MM.1S (cell line): ENCODE results near the gene IL22RA1.

Experiments
- DNase-seq: peaks from one replicate; pipeline ENCODE4 v3.0.0-alpha.2; 2015
- H2AFZ ChIP-seq: fragments of 300-600 bp; sonication (generic); 2 replicates; pipeline ENCODE4 v1.6.0; 2016; ENCODE audit warnings: antibody characterized with exemption, low read length
- H3F3A ChIP-seq: fragments of 300-600 bp; sonication (generic); 2 replicates; pipeline ENCODE4 v1.6.1; 2016; ENCODE audit warnings: mild to moderate bottlenecking, antibody characterized with exemption, low read length, moderate library complexity, mixed read lengths; ENCODE audit not compliant: insufficient read depth
- H3K27ac ChIP-seq: fragments of 300-600 bp; sonication (generic); 2 replicates; pipeline ENCODE4 v1.5.1; 2016; ENCODE audit warnings: mild to moderate bottlenecking, low read length
- H3K27me3 ChIP-seq: fragments of 300-600 bp; sonication (generic); replicated peaks from 2 replicates; pipeline ENCODE4 v1.6.0; 2016; ENCODE audit warnings: low read length; ENCODE audit not compliant: insufficient read depth
- H3K36me3 ChIP-seq: fragments of 300-600 bp; sonication (generic); replicated peaks from 2 replicates; pipeline ENCODE4 v1.6.1; 2016; ENCODE audit warnings: mild to moderate bottlenecking, low read length, mixed read lengths; ENCODE audit not compliant: insufficient read depth
- H3K4me1 ChIP-seq: fragments of 300-600 bp; sonication (generic); 2 replicates; pipeline ENCODE4 v1.6.1; 2016; ENCODE audit warnings: low read length, mixed read lengths
- H3K4me2 ChIP-seq: fragments of 300-600 bp; sonication (generic); 2 replicates; pipeline ENCODE4 v1.6.0; 2016; ENCODE audit warnings: low read depth, low read length
- H3K4me3 ChIP-seq: fragments of 300-600 bp; sonication (generic); 2 replicates; pipeline ENCODE4 v1.5.1; 2016; ENCODE audit warnings: low read length, mixed read lengths
- H3K79me2 ChIP-seq: fragments of 300-600 bp; sonication (generic); 2 replicates; pipeline ENCODE4 v1.6.1; 2016; ENCODE audit warnings: mixed run types, low read length, mixed read lengths
- H3K9ac ChIP-seq: fragments of 300-600 bp; sonication (generic); 2 replicates; pipeline ENCODE4 v1.6.1; 2016; ENCODE audit warnings: low read length, mixed read lengths
- H3K9me2 ChIP-seq: fragments of 300-600 bp; sonication (generic); replicated peaks from 2 replicates; pipeline ENCODE4 v1.6.1; 2016; ENCODE audit warnings: mild to moderate bottlenecking, low read length, mixed read lengths; ENCODE audit not compliant: insufficient read depth
- H3K9me3 ChIP-seq: fragments of 300-600 bp; sonication (generic); replicated peaks from 2 replicates; pipeline ENCODE4 v1.6.1; 2016; ENCODE audit warnings: mild to moderate bottlenecking, low read length, mixed read lengths; ENCODE audit not compliant: insufficient read depth
- H4K20me1 ChIP-seq: fragments of 300-600 bp; sonication (generic); 2 replicates; pipeline ENCODE4 v1.6.1; 2016; ENCODE audit warnings: mild to moderate bottlenecking, low read length, moderate library complexity, mixed read lengths; ENCODE audit not compliant: insufficient read depth
- EZH2 ChIP-seq: fragments of 300-600 bp; sonication (generic); optimal IDR thresholded peaks from 2 replicates; pipeline ENCODE3; 2017; ENCODE audit warnings: low read depth, mild to moderate bottlenecking, antibody characterized with exemption, low read length, mixed read lengths
- EZH2phosphoT487 ChIP-seq: fragments of 300-600 bp; sonication (generic); IDR thresholded peaks from 2 replicates; pipeline ENCODE4 v1.6.1; 2018; ENCODE audit warnings: antibody characterized with exemption, low read length
- TF ChIP-seq, protein P1 (sequence below): fragments of 300-600 bp; sonication (generic); IDR thresholded peaks from 2 replicates; pipeline ENCODE4 v1.5.1; 2016; ENCODE audit warnings: antibody characterized with exemption, low read length, mixed read lengths

Gene IL22RA1

DNA sequence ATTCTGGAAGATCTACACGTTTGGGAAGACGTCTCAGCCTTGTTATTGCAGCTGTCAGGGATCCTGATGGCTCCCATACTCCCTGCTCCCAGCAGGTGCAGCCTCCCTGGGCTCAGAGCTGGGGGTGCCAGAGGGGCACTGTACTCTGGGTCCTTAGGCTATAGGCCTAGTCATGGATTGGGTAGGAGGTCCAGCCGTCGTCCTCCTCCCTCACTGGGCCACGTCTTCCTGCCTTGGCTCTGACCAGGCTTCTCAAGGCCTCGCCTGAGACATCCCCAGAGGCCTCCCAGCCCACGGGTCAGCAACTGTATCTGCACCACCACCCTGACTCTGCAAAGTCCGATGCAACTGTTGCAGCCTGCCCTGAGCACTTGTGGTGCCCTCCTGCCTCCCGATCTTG lies 49.2 kb downstream of the IL22RA1 start:
- Histone ChIP-seq H3K27ac (no peak overlapping the region), H3K79me2 (no peaks in the 10 kb centered on the region), H3K4me1 (no peaks in the 10 kb centered on the region), H3F3A (no peaks in the 10 kb centered on the region), H3K27me3 (no peaks in the 10 kb centered on the region), H3K9ac (no peak overlapping the region), H3K36me3 (no peaks in the 10 kb centered on the region), H3K4me3 (no peak overlapping the region), H4K20me1 (no peaks in the 10 kb centered on the region), H3K9me2 (no peaks in the 10 kb centered on the region), H3K9me3 (no peaks in the 10 kb centered on the region), H3K4me2 (no peak overlapping the region), H2AFZ (no peak overlapping the region)
- TF ChIP-seq, protein P1, sequence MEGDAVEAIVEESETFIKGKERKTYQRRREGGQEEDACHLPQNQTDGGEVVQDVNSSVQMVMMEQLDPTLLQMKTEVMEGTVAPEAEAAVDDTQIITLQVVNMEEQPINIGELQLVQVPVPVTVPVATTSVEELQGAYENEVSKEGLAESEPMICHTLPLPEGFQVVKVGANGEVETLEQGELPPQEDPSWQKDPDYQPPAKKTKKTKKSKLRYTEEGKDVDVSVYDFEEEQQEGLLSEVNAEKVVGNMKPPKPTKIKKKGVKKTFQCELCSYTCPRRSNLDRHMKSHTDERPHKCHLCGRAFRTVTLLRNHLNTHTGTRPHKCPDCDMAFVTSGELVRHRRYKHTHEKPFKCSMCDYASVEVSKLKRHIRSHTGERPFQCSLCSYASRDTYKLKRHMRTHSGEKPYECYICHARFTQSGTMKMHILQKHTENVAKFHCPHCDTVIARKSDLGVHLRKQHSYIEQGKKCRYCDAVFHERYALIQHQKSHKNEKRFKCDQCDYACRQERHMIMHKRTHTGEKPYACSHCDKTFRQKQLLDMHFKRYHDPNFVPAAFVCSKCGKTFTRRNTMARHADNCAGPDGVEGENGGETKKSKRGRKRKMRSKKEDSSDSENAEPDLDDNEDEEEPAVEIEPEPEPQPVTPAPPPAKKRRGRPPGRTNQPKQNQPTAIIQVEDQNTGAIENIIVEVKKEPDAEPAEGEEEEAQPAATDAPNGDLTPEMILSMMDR, result no peak
- TF ChIP-seq EZH2, result no peak
- DNase-seq, result no peak

DNA sequence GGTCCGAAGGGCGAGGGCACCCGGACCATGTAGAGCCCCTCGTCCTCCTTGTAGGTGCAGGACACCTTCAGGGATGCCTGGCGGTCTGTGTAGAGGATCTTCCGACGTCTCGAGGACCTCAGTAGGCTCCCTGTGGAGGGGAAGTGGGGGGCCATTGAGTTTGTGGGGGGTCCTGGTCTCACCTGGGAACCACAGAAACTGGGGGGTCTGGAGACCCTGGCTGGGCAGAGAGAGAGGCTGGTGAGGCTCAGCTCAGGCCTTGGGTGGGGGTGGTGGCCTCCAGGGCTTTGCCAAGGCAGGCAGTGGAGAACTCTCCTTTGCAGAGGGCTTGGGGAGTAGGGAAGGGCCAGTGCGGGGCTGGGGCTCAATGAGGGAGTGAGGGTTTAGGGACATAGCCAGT lies 50.0 kb downstream of the IL22RA1 start:
- H3K4me1 ChIP-seq, result no peaks in the 10 kb centered on the region
- no peak overlapping the region for H2AFZ ChIP-seq
- no peak overlapping the region for H3K4me3 ChIP-seq
- no peaks in the 10 kb centered on the region for H4K20me1 ChIP-seq
- no peaks in the 10 kb centered on the region for H3K9me2 ChIP-seq
- no peak overlapping the region for H3K4me2 ChIP-seq
- TF ChIP-seq, protein P1, result no peak
- TF ChIP-seq EZH2phosphoT487, result no peak
- no peak for DNase-seq
- no peak overlapping the region for H3K9ac ChIP-seq
- no peaks in the 10 kb centered on the region for H3K27me3 ChIP-seq
- H3K27ac ChIP-seq, result no peak overlapping the region
- H3K9me3 ChIP-seq, result no peaks in the 10 kb centered on the region
- no peaks in the 10 kb centered on the region for H3K79me2 ChIP-seq
- no peaks in the 10 kb centered on the region for H3F3A ChIP-seq
- no peaks in the 10 kb centered on the region for H3K36me3 ChIP-seq

DNA sequence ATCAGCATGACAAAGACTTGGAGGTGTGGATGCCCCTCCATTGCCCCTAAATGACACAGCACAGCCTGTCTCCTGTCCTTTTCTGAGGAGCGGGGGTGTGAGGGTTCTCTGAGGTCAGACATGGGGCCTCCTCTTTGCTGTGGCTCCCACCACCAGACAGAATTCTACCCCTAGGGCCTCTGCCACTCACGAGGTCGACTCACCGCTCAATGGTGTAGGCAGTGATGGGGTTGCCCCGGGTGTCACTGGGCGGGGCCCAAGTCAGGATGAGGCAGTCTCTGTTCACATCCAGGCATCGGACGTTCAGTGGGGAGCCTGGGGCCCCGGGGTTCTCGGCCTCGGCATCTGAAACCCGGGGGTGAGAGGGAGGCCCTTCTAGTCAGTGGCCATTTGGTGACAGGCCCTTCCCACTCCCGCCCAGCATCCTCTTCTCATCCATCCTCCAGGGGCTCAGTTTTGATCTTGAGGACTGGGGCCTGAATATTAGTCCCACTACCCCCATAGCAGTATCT lies 50.9 kb downstream of the IL22RA1 start:
- no peak overlapping the region for H3K4me2 ChIP-seq
- no peak overlapping the region for H3K9ac ChIP-seq
- no peaks in the 10 kb centered on the region for H3K79me2 ChIP-seq
- TF ChIP-seq, protein P1, result no peak
- TF ChIP-seq EZH2 (no peak), EZH2phosphoT487 (no peak)
- no peak overlapping the region for H3K27ac ChIP-seq
- H3K4me3 ChIP-seq, result no peak overlapping the region
- no peaks in the 10 kb centered on the region for H3K4me1 ChIP-seq
- no peaks in the 10 kb centered on the region for H3K9me2 ChIP-seq
- no peak overlapping the region for H2AFZ ChIP-seq
- H3F3A ChIP-seq, result no peaks in the 10 kb centered on the region
- no peaks in the 10 kb centered on the region for H3K27me3 ChIP-seq
- no peak for DNase-seq
- H4K20me1 ChIP-seq, result no peaks in the 10 kb centered on the region
- H3K9me3 ChIP-seq, result no peaks in the 10 kb centered on the region
- H3K36me3 ChIP-seq, result no peaks in the 10 kb centered on the region

DNA sequence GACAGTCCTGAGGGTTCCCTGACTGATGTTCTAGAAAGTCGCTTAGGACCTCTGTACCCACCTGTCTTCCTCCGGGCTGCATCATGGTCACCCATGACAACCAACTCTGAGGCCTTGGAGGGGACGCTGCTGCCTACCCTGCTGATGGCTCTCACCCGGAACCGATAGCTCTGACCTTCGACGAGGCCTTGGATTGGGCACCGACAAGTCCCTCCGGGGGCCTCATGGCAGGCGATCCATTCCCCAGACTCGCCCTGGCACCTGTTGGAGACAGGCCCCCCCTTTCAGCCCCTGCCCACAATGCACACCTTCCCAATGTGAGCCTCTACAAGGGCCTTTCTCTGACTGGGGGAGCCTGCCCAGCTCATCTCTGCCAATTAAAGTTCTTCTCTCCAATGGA lies 52.2 kb downstream of the IL22RA1 start:
- no peaks in the 10 kb centered on the region for H4K20me1 ChIP-seq
- DNase-seq, result no peak
- H3K79me2 ChIP-seq, result no peaks in the 10 kb centered on the region
- no peak overlapping the region for H3K9ac ChIP-seq
- no peak overlapping the region for H3K27ac ChIP-seq
- H2AFZ ChIP-seq, result no peak overlapping the region
- no peaks in the 10 kb centered on the region for H3F3A ChIP-seq
- H3K4me3 ChIP-seq, result no peak overlapping the region
- H3K9me2 ChIP-seq, result no peaks in the 10 kb centered on the region
- no peak overlapping the region for H3K4me2 ChIP-seq
- H3K4me1 ChIP-seq, result no peaks in the 10 kb centered on the region
- TF ChIP-seq EZH2, result no peak
- TF ChIP-seq EZH2phosphoT487, result no peak
- TF ChIP-seq, protein P1, result no peak
- no peaks in the 10 kb centered on the region for H3K9me3 ChIP-seq
- H3K36me3 ChIP-seq, result no peaks in the 10 kb centered on the region
- no peaks in the 10 kb centered on the region for H3K27me3 ChIP-seq
